DMS53 (cell line): ENCODE measurements around the gene APRT.

Experiments used
- DNase-seq: peaks from one replicate; lab custom pipeline; 2025; lab: John Stamatoyannopoulos, UW

Gene APRT

GRCh38 chr16:88822281-88823040 is 10.7 kb upstream of the APRT start:
- no peak for DNase-seq

- DNase-seq, result no peak
These were observed 9.6 kb upstream of the APRT start for GRCh38 chr16:88821168-88821850.

GRCh38 chr16:88820385-88821025 is 8.8 kb upstream of the APRT start:
- no peak for DNase-seq

GRCh38 chr16:88819126-88819525 is 7.4 kb upstream of the APRT start:
- no peak for DNase-seq

GRCh38 chr16:88818575-88818874 is 6.8 kb upstream of the APRT start:
- no peak for DNase-seq

GRCh38 chr16:88817785-88818574 is 6.3 kb upstream of the APRT start:
- peak; percentile 17 for DNase-seq

GRCh38 chr16:88816736-88817535 is 5.2 kb upstream of the APRT start:
- DNase-seq, result no peak

- peak; percentile 74 for DNase-seq
These were observed 4.3 kb upstream of the APRT start for GRCh38 chr16:88815901-88816589.

GRCh38 chr16:88815227-88815626 is 3.5 kb upstream of the APRT start:
- no peak for DNase-seq

GRCh38 chr16:88814144-88814502 is 2.4 kb upstream of the APRT start:
- DNase-seq, result no peak

- DNase-seq, result no peak
These were observed 1.8 kb upstream of the APRT start for GRCh38 chr16:88813269-88814143.

GRCh38 chr16:88812513-88813268 is 963 bp upstream of the APRT start:
- peak; percentile 69 for DNase-seq

GRCh38 chr16:88810912-88811768 is 588 bp downstream of the APRT start:
- DNase-seq, result peak; percentile 85

- DNase-seq, result peak; percentile 57
These were observed 1.4 kb downstream of the APRT start for GRCh38 chr16:88810166-88810911.

- peak; percentile 47 for DNase-seq
These were observed 2.0 kb downstream of the APRT start for GRCh38 chr16:88809676-88810165.

GRCh38 chr16:88809068-88809675 is 2.6 kb downstream of the APRT start:
- DNase-seq, result peak; percentile 42
